Right atrium auricular region (tissue), 2 donors: ENCODE data around the gene VWA2. TPM values are rescaled to one million over a fixed set of nuclear protein-coding genes. Genes with fewer than 3 reads are reported as not detected.

ENCODE experiments used
- DNase-seq: peaks from one replicate; pipeline ENCODE4 v3.0.0-alpha.2; 2019; ENCODE audit warnings: low spot score
- H3K27ac ChIP-seq, 2 donors: fragments of 200-600 bp; sonication (generic); 1 replicate in 1 of 2; 2 replicates in 1 of 2; pipeline ENCODE4 v1.5.1; 2016 to 2019
- H3K27me3 ChIP-seq, 2 donors: fragments of 200-600 bp; sonication (generic); one replicate each; pipeline versions ENCODE4 v1.5.1 to v1.6.0; 2017 to 2019
- H3K36me3 ChIP-seq: fragments of 200-600 bp; sonication (generic); one replicate; pipeline ENCODE4 v1.5.1; 2016
- H3K4me1 ChIP-seq, 2 donors: fragments of 200-600 bp; sonication (generic); one replicate each; pipeline versions ENCODE4 v1.5.1 to v1.6.0; 2017 to 2019
- H3K4me3 ChIP-seq, 2 donors: fragments of 200-600 bp; sonication (generic); 1 replicate in 1 of 2; 2 replicates in 1 of 2; pipeline ENCODE4 v1.5.1; 2017 to 2019; ENCODE audit warnings: mild to moderate bottlenecking in 1 of 2, moderate library complexity in 1 of 2
- H3K9me3 ChIP-seq, 2 donors: fragments of 200-600 bp; sonication (generic); one replicate each; pipeline ENCODE4 v1.5.1; 2019
- CTCF ChIP-seq, 2 donors: fragments of 200-600 bp; sonication (generic); IDR thresholded peaks; one replicate each; pipeline ENCODE4 v1.5.1; 2019; ENCODE audit warnings: antibody characterized with exemption in 2 of 2
- total RNA-seq, 2 donors: library from RNA; depleted of rRNA; stranded (reverse); fragments of >200 nt; gene quantifications; one replicate each; pipeline ENCODE4 v1.1.0, GENCODE V29; 2016

The VWA2 gene
- total RNA-seq, 2 donors from 2014 or later, result not detected

GRCh38 chr10:114295393-114295792 is 56.3 kb downstream of the VWA2 start:
- H3K27ac ChIP-seq, result no peak overlapping the region
- no peaks in the 10 kb centered on the region for H3K4me1 ChIP-seq
- DNase-seq, result no peak
- H3K36me3 ChIP-seq, result peaks cover 28% of the 10 kb centered on the region
- H3K27me3 ChIP-seq, result no peaks in the 10 kb centered on the region
- peaks cover 0 to 19% of the 10 kb centered on the region in 2 donors for H3K9me3 ChIP-seq
- H3K4me3 ChIP-seq, result no peak overlapping the region
- TF ChIP-seq CTCF (IDR thresholded peaks at IDR 0.05), result no peak

GRCh38 chr10:114297136-114297705 is 58.2 kb downstream of the VWA2 start:
- Histone ChIP-seq H3K4me3 (no peak overlapping the region), H3K27ac (no peak overlapping the region), H3K36me3 (peaks cover 28% of the 10 kb centered on the region), H3K4me1 (no peaks in the 10 kb centered on the region), H3K27me3 (no peaks in the 10 kb centered on the region), H3K9me3 (peaks cover 0 to 19% of the 10 kb centered on the region in 2 donors)
- TF ChIP-seq CTCF (IDR thresholded peaks at IDR 0.05), result no peak
- DNase-seq, result no peak

DNA sequence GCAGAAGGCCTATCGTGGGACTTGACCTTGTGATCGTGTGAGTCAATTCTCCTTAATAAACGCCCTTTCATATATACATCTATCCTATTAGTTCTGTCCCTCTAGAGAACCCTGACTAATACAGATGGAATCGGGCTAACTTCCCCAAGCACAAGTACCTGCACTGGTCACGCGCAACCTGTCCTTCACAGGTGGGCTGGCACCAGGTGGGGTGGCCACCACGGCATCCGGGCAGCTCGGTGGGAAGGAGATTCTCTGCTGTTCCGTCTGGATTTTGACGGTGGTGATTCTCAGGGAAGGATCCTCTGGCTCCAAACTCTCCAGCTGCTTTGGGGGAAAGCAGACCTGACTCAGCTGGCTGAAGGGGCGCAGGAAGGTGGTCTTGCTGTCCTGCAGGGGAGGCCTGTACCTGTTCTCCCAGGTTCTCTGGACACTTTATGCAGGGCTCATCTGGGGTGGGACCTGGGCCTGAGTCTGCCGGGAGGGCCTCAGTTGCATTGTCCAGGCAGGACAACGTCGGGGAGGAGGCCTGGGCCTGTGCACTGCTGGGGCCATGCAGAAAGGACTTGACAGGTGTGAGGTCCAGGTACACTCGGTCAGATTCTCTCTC is 61.1 kb downstream of the VWA2 start:
- no peak for DNase-seq

GRCh38 chr10:114301177-114301576 is 62.1 kb downstream of the VWA2 start:
- no peak for DNase-seq
- no peaks in the 10 kb centered on the region for H3K27me3 ChIP-seq
- H3K4me1 ChIP-seq, result peaks cover 0 to 13% of the 10 kb centered on the region in 2 donors
- H3K27ac ChIP-seq, result no peak overlapping the region
- TF ChIP-seq CTCF (IDR thresholded peaks at IDR 0.05), result no peak
- H3K4me3 ChIP-seq, result no peak overlapping the region
- H3K9me3 ChIP-seq, result peaks cover 0 to 6% of the 10 kb centered on the region in 2 donors
- H3K36me3 ChIP-seq, result peaks cover 17% of the 10 kb centered on the region

More for the DNA sequence above, 61.1 kb downstream of the VWA2 start:
- Histone ChIP-seq H3K9me3 (peaks cover 0 to 16% of the 10 kb centered on the region in 2 donors), H3K27ac (no peak overlapping the region), H3K27me3 (no peaks in the 10 kb centered on the region), H3K4me1 (peaks cover 0 to 11% of the 10 kb centered on the region in 2 donors), H3K36me3 (peaks cover 27% of the 10 kb centered on the region), H3K4me3 (no peak overlapping the region)
- TF ChIP-seq CTCF (IDR thresholded peaks at IDR 0.05), result no peak

DNA sequence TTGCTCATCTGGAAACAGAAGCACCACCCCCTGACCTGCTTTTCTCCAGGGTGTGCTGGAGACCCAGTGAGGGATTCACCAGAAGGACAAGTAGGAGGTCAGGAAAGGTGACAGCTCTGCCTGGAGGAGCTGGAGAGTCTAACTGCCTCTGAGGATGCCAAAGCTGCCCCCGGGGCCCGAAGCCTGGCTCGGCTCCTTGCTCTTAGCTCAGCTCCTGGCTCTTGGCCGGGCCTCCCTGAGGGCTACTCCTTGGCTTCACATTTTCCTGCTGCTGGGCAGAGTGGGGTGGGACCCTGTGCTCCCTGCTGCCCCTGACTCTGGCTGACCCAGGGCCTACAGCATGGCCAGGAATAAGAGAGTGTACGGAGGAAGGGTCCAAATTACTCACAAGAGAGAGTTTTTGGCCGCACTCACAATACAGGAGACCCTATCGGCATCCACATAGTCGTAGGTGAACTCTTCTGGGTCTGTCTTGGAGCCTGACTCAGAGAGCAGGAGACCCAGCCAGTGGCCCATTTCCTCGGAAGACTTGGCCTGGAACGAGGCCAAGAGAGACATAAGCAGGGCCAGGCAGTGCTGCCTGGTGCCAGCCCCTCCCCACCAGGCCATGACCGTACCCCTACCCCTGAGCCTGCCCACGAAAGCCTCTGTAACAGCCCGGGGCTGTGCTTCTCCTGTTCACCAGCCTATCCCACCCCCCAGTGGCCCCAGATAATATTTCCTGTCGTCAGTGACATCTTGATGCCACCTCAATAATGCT is 63.1 kb downstream of the VWA2 start:
- no peak for TF ChIP-seq CTCF (IDR thresholded peaks at IDR 0.05)
- H3K4me3 ChIP-seq, result no peak overlapping the region
- H3K27ac ChIP-seq, result no peak overlapping the region
- H3K9me3 ChIP-seq, result no peaks in the 10 kb centered on the region
- no peak for DNase-seq
- peaks cover 0 to 13% of the 10 kb centered on the region in 2 donors for H3K4me1 ChIP-seq
- H3K36me3 ChIP-seq, result peaks cover 10% of the 10 kb centered on the region
- no peaks in the 10 kb centered on the region for H3K27me3 ChIP-seq
